22Rv1 (cell line): Measurements from ENCODE around the gene OTOF.

Experiments used
- ZFX ChIP-seq: fragments of 450-650 bp; IDR thresholded peaks from 2 replicates; pipeline ENCODE4 v1.6.1; 2017; ENCODE audit warnings: antibody characterized with exemption, borderline replicate concordance
- TF ChIP-seq, protein P1 (sequence below): fragments of 450-650 bp; IDR thresholded peaks from 2 replicates; pipeline ENCODE4 v1.5.1; 2017; ENCODE audit warnings: mild to moderate bottlenecking

DNA sequence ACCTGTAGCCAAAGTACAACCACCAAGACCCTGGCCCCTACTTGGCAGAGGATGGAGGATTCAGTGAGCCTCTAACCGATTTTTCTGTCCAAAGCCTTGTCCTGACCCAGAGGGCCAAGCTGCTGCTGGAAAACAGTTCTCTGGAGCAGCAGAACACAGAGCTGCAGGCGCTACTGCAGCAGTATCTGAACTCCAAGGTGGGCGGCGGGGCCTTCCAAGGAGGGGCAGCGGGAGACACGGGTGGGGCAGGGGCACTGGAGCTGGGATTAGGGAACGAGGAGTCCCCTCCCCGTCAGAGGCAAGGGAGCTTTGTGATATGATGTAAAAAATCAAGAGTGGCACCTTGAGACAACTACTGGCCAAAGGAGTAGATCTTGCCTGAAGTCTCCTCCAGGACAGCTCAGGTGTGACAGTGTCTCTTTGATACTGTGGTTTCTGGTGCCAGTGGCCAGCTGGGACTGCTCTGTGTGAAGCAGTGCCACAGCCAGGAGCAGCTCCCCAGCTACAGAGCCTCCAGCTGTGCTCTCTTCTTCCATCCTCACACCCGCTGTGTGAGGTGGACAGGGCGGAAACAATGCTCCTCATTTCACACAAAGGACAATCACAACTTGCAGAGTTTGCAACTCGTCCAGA lies 22.8 kb downstream of the OTOF start:
- TF ChIP-seq, protein P1, sequence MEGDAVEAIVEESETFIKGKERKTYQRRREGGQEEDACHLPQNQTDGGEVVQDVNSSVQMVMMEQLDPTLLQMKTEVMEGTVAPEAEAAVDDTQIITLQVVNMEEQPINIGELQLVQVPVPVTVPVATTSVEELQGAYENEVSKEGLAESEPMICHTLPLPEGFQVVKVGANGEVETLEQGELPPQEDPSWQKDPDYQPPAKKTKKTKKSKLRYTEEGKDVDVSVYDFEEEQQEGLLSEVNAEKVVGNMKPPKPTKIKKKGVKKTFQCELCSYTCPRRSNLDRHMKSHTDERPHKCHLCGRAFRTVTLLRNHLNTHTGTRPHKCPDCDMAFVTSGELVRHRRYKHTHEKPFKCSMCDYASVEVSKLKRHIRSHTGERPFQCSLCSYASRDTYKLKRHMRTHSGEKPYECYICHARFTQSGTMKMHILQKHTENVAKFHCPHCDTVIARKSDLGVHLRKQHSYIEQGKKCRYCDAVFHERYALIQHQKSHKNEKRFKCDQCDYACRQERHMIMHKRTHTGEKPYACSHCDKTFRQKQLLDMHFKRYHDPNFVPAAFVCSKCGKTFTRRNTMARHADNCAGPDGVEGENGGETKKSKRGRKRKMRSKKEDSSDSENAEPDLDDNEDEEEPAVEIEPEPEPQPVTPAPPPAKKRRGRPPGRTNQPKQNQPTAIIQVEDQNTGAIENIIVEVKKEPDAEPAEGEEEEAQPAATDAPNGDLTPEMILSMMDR: no peak
- no peak for TF ChIP-seq ZFX
